VCaP (cell line): ENCODE measurements around the gene PACS2.
A peak's percentile ranks its signal among the peaks of the same experiment; 100 is the strongest.

Experiments used
- H3K27ac ChIP-seq: fragments of 450-650 bp; 2 replicates; pipeline ENCODE4 v1.5.1; 2017
- CTCF ChIP-seq: fragments of 450-650 bp; conservative IDR thresholded peaks from 2 replicates; pipeline ENCODE4 v1.5.1; 2017; ENCODE audit warnings: mild to moderate bottlenecking, moderate library complexity

The PACS2 gene

DNA sequence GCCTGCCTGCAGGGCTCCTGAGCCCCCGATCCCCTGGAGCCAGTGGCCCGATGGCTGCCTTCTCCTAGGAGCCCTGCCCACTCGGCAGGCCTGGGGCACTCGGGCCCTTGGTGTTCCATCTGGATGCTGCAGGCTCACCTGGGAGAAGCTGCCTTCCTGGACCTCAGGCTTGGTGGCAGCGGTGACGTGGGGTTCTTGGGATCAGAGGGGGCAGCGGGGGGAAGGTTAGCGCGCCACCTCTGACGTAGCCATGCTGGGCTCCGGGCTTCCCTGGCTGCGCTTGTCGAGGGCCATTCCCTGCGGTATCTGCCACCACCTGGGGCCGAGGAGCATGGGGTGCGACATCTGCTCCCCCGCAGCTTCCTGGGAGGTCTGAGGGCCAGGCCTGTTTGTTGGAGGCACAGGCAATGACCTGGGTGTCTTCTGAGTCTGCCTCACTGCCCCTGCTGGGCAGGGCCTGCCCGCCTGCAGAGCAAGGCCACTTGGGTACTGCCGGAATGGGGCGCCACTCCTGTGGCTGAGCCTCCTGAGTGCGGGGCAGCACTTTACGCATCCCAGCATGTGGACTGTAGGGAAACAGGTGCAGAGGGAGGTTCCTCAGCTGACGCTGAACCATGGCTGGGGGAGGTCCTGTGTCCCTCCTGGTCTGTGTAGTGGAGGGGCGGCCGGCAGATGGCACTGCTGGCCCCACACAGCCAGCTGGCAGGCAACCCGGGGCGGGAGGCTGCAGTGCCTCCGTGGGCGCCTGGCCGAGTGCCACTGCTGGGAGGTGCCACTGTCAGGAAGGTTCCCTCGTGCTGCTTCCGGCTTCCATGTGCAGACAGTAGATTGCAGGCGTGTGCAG, 125.4 kb downstream of the PACS2 start:
- TF ChIP-seq CTCF, result peak; percentile 68

GRCh38 chr14:105440554-105440900, 126.0 kb downstream of the PACS2 start:
- peak; percentile 12; the same call in 1 of the 2 replicates for TF ChIP-seq CTCF
- H3K27ac ChIP-seq, result 0 out of 2 replicates have a peak overlapping the region, but pooled peaks have one; percentile 13

More for the DNA sequence above, 125.4 kb downstream of the PACS2 start:
- 0 out of 2 replicates have a peak overlapping the region, but pooled peaks have one; percentile 13 for H3K27ac ChIP-seq

GRCh38 chr14:105440992-105441391, 126.4 kb downstream of the PACS2 start:
- no peak overlapping the region for H3K27ac ChIP-seq
- no peak for TF ChIP-seq CTCF

- H3K27ac ChIP-seq, result no peak overlapping the region
- TF ChIP-seq CTCF, result no peak
These were observed 127.6 kb downstream of the PACS2 start for GRCh38 chr14:105442125-105442524.

DNA sequence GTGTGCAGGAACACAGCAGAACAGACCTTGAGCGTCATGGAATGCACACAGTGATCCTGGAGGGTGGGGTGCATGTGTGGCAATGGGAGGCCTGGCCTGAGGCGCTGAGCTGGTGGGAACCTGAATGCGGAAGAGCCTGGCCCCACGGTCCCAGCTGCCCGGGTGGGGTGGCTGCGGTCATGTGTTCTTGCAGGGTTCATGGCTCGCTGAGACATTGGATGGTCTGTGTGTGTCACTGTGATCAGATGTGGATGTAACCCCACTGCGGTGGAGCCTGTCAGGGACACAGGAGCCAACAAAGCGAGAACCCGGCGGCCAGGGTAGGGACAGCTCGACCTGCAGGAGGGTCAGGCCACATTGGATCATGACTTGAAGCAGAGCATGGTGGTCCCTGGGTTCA, 128.3 kb downstream of the PACS2 start:
- H3K27ac ChIP-seq, result no peak overlapping the region
- TF ChIP-seq CTCF, result no peak

DNA sequence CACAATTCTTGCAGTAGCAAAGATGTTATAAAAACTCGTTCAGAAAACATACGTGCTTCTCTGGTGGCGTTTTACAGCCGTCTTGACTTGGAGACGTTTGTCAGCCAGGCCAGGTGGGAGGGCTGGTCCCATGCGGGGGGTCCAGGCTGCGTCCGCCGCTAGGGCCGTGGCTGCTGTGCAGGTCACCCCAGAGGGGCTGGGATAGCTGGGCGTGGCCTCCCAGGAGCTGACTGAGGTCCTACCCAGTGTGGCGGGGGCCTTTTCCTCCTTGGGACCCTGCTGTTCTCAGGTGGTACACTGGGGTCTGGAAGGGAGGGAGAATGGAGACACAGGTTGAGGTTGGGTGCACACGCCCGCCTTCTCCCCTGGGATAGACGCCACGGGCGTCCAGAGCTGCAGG, 130.3 kb downstream of the PACS2 start:
- no peak overlapping the region for H3K27ac ChIP-seq
- no peak for TF ChIP-seq CTCF

DNA sequence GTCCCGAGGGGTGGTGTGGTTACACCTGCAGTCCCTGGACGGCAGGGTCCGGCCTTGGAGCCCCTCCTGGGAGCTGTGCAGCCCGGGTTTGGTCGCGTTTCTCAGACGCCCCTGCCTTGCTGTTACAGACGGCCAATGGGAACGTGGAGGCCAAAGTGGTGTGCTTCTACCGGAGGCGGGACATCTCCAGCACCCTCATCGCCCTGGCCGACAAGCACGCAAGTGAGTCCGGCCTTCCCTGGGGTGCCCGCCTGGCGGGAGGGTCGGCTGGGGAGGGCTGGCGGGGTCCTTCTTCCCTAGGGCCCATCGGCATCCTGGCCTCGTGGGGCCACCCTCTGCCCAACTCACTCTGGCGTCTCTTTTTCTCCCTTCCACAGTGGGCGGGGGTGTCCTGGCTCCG, 130.7 kb downstream of the PACS2 start:
- no peak overlapping the region for H3K27ac ChIP-seq
- no peak for TF ChIP-seq CTCF
